Keratinocyte (primary cell): ENCODE results near the gene LDLRAP1. TPM values are rescaled to one million over a fixed set of nuclear protein-coding genes. Genes with fewer than 3 reads are reported as not detected.

Experiments used
- DNase-seq: peaks from one replicate; pipeline ENCODE4 v3.0.0-alpha.2; 2011; ENCODE audit warnings: low read depth, missing footprints, low spot score
- FAIRE-seq: peaks from 2 replicates; lab custom pipeline; 2011; peaks lifted over from hg19 to GRCh38; lab: Jason Lieb, UNC
- H2AFZ ChIP-seq: 2 replicates; pipeline ENCODE4 v1.6.0; 2012; ENCODE audit warnings: low read length, control low read depth, inconsistent platforms; ENCODE audit not compliant: control insufficient read depth
- H3K27ac ChIP-seq: 2 replicates; pipeline ENCODE4 v1.5.1; 2011; ENCODE audit warnings: low read length; ENCODE audit not compliant: control insufficient read depth, insufficient read depth
- H3K27me3 ChIP-seq: 3 replicates; pipeline ENCODE4 v1.6.0; 2011; ENCODE audit warnings: low read length; ENCODE audit not compliant: control insufficient read depth, insufficient read depth; ENCODE audit errors: extremely low read depth
- H3K36me3 ChIP-seq, 2 experiments: 2 replicates in 1 of 2; 3 replicates in 1 of 2; pipeline ENCODE4 v1.5.1; 2011; ENCODE audit warnings: low read length in 2 of 2, mild to moderate bottlenecking in 1 of 2; ENCODE audit not compliant: control insufficient read depth in 2 of 2, insufficient read depth in 2 of 2; ENCODE audit errors: extremely low read depth in 1 of 2
- H3K4me1 ChIP-seq: 3 replicates; pipeline ENCODE4 v1.5.1; 2011; ENCODE audit warnings: low read length; ENCODE audit not compliant: control insufficient read depth, insufficient read depth; ENCODE audit errors: extremely low read depth
- H3K4me2 ChIP-seq: 3 replicates; pipeline ENCODE4 v1.6.0; 2011; ENCODE audit warnings: low read depth, low read length; ENCODE audit not compliant: control insufficient read depth, insufficient read depth; ENCODE audit errors: extremely low read depth
- H3K4me3 ChIP-seq, 3 experiments: fragments of 200-600 bp in 1 of 3; sonication (generic) in 1 of 3; 2 replicates in 2 of 3; 3 replicates in 1 of 3; pipeline ENCODE4 v1.5.1; 2011 to 2016; ENCODE audit warnings: low read length in 3 of 3, mild to moderate bottlenecking in 3 of 3, control low read depth in 2 of 3, inconsistent platforms in 1 of 3, low read depth in 1 of 3, mixed read lengths in 1 of 3, mixed run types in 1 of 3, moderate library complexity in 1 of 3; ENCODE audit not compliant: control insufficient read depth in 2 of 3, insufficient read depth in 2 of 3; ENCODE audit errors: extremely low read depth in 1 of 3
- H3K79me2 ChIP-seq: 2 replicates; pipeline ENCODE4 v1.6.0; 2012; ENCODE audit warnings: low read length; ENCODE audit not compliant: control insufficient read depth, insufficient read depth
- H3K9ac ChIP-seq: 3 replicates; pipeline ENCODE4 v1.6.0; 2011; ENCODE audit warnings: low read length; ENCODE audit not compliant: control insufficient read depth, insufficient read depth; ENCODE audit errors: extremely low read depth
- H3K9me1 ChIP-seq: 3 replicates; pipeline ENCODE4 v1.6.0; 2011; ENCODE audit warnings: low read length; ENCODE audit not compliant: control insufficient read depth, insufficient read depth; ENCODE audit errors: extremely low read depth
- H3K9me3 ChIP-seq: 2 replicates; pipeline ENCODE4 v1.5.1; 2012; ENCODE audit warnings: low read depth, low read length; ENCODE audit not compliant: control insufficient read depth
- H4K20me1 ChIP-seq: 3 replicates; pipeline ENCODE4 v1.6.0; 2011; ENCODE audit warnings: low read length; ENCODE audit not compliant: control insufficient read depth, insufficient read depth; ENCODE audit errors: extremely low read depth
- EZH2 ChIP-seq: IDR thresholded peaks from one replicate; pipeline ENCODE4 v1.6.1; 2012; ENCODE audit warnings: inconsistent platforms, mild to moderate bottlenecking, low read length, moderate library complexity
- dilution Hi-C: fragments of 300-500 bp; cut with MboI; formaldehyde crosslinking; loops from one replicate; pipeline ENCODE4 v1.7.0; 2020; ENCODE audit warnings: low sequenced_read_pairs; ENCODE audit not compliant: extremely low pct_ligation_motif_present
- polyA plus RNA-seq, 5 experiments: library from polyadenylated mRNA; depleted of rRNA in 3 of 5; stranded (reverse) in 3 of 5; stranded (forward) in 1 of 5; unstranded in 1 of 5; fragments of >200 nt; gene quantifications; 1 replicate in 1 of 5; 2 replicates in 3 of 5; 3 replicates in 1 of 5; pipeline versions ENCODE4 v1.2.1 to v1.2.3, GENCODE V29; 2011 to 2012; ENCODE audit warnings: missing spikeins in 2 of 5, low read depth in 1 of 5, low replicate concordance in 1 of 5
- TF ChIP-seq, protein P1 (sequence below), 3 experiments: IDR thresholded peaks in 1 of 3; conservative IDR thresholded peaks in 1 of 3; optimal IDR thresholded peaks in 1 of 3; 2 replicates in 2 of 3; 3 replicates in 1 of 3; pipeline versions ENCODE3 to v1.5.1; 2011; ENCODE audit warnings: low read length in 3 of 3, mild to moderate bottlenecking in 3 of 3, moderate library complexity in 2 of 3, control low read depth in 1 of 3, inconsistent platforms in 1 of 3; ENCODE audit not compliant: insufficient read depth in 2 of 3; ENCODE audit errors: extremely low read depth in 1 of 3

The LDLRAP1 gene
- polyA plus RNA-seq, 1 donor (not counting 4 experiments of a cell fraction or from before 2014, with no cell fraction given) = 22.3 TPM

DNA sequence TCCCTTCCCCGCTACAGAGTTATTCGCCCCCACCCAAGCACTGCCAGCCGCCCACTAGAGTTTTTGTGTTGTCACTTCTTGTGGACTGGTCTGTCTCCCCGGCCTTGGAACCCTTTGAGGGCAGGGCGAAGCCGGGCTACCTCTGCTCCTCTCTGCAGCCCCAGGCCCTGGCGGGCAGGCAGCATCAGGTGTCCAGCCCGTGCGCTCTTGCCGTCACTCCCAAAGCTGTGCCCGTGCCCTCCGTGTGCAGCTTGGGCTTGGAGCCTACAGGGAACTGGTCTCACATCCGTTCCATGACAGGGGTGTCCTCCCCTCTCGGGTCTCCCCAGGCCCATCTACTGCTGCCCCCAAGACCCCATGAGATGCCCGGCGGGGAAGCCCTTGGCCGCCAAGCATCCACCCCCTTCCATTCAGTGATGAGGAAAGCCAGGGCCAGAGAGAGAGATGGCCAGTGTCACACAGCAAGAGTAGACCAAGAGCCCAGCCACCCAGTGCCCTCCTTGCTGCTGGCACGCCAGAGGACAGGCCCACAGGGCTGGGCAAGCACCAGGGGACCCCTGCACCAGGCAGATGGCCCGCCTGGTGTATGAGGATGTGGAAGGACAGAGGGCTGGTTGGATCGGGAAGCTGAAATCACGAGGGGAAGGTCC, 15.3 kb upstream of the LDLRAP1 start:
- dilution Hi-C loops = no loop called here
- Histone ChIP-seq H3K4me3 (no peak overlapping the region), H3K27me3 (peaks cover 12% of the 10 kb centered on the region), H3K9me1 (no peaks in the 10 kb centered on the region), H3K4me2 (no peak overlapping the region), H4K20me1 (no peaks in the 10 kb centered on the region), H3K79me2 (no peaks in the 10 kb centered on the region), H3K27ac (no peak overlapping the region), H3K9ac (no peak overlapping the region), H2AFZ (no peak overlapping the region), H3K9me3 (peaks cover 2% of the 10 kb centered on the region), H3K36me3 (no peaks in the 10 kb centered on the region), H3K4me1 (peaks cover 15% of the 10 kb centered on the region)
- FAIRE-seq = no peak
- no peak for DNase-seq
- TF ChIP-seq, protein P1, sequence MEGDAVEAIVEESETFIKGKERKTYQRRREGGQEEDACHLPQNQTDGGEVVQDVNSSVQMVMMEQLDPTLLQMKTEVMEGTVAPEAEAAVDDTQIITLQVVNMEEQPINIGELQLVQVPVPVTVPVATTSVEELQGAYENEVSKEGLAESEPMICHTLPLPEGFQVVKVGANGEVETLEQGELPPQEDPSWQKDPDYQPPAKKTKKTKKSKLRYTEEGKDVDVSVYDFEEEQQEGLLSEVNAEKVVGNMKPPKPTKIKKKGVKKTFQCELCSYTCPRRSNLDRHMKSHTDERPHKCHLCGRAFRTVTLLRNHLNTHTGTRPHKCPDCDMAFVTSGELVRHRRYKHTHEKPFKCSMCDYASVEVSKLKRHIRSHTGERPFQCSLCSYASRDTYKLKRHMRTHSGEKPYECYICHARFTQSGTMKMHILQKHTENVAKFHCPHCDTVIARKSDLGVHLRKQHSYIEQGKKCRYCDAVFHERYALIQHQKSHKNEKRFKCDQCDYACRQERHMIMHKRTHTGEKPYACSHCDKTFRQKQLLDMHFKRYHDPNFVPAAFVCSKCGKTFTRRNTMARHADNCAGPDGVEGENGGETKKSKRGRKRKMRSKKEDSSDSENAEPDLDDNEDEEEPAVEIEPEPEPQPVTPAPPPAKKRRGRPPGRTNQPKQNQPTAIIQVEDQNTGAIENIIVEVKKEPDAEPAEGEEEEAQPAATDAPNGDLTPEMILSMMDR (optimal IDR thresholded peaks at IDR 0.05 in 1 of 3, IDR thresholded peaks at IDR 0.05 in 1 of 3, conservative IDR thresholded peaks at IDR 0.05 in 1 of 3; ENCODE audit: extremely low read depth in 1 of 3, insufficient read depth in 2 of 3, low read length in 3 of 3) = no peak
- no peak for TF ChIP-seq EZH2

DNA sequence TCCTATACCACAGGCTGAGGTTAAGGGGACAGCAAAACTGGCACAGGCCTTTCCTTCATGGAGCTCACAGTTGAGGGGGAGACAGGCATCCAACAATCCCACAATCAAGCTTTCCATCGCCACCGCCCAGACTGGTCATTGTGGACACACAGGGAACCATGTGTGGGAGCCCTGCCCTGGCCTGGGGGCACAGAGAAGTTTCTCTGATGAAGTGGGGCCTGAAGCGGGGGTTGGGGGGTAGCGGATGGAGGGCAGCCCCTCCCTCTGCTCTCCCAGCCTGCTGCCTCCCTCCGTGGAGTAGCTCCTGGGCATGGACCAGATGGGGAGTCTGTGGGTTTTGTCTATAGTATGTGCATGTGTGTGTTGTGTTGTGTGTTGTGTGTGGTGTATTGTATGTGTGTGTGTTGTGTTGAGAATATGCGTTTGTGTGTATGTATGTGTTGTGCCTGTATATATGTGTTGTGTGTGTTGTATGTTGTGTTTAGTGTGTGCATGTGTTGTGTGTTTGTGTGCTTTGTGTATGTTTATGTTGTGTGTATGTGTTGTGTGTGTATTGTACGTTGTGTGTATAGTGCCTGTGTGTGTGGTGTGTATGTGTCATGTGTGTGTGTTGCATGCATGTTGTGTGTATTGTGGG, 14.4 kb upstream of the LDLRAP1 start:
- Histone ChIP-seq H3K4me2 (no peak overlapping the region), H4K20me1 (no peaks in the 10 kb centered on the region), H3K36me3 (no peaks in the 10 kb centered on the region), H3K9me3 (peaks cover 2% of the 10 kb centered on the region), H3K27ac (no peak overlapping the region), H3K4me1 (peaks cover 15% of the 10 kb centered on the region), H3K4me3 (no peak overlapping the region), H3K9me1 (no peaks in the 10 kb centered on the region), H3K79me2 (no peaks in the 10 kb centered on the region), H2AFZ (no peak overlapping the region), H3K27me3 (peaks cover 12% of the 10 kb centered on the region), H3K9ac (no peak overlapping the region)
- FAIRE-seq = no peak
- dilution Hi-C loops = no loop called here
- no peak for DNase-seq
- TF ChIP-seq, protein P1 (optimal IDR thresholded peaks at IDR 0.05 in 1 of 3, IDR thresholded peaks at IDR 0.05 in 1 of 3, conservative IDR thresholded peaks at IDR 0.05 in 1 of 3; ENCODE audit: extremely low read depth in 1 of 3, insufficient read depth in 2 of 3, low read length in 3 of 3) = no peak
- no peak for TF ChIP-seq EZH2
